ENCODE results near the gene ST6GALNAC5. TPM values are rescaled to one million over a fixed set of nuclear protein-coding genes. Genes with fewer than 3 reads are reported as not detected.
A peak's percentile ranks its signal among the peaks of the same experiment; 100 is the strongest.

The ST6GALNAC5 gene
- total RNA-seq, 1 donor from 2014 or later = 23.1 TPM

DNA sequence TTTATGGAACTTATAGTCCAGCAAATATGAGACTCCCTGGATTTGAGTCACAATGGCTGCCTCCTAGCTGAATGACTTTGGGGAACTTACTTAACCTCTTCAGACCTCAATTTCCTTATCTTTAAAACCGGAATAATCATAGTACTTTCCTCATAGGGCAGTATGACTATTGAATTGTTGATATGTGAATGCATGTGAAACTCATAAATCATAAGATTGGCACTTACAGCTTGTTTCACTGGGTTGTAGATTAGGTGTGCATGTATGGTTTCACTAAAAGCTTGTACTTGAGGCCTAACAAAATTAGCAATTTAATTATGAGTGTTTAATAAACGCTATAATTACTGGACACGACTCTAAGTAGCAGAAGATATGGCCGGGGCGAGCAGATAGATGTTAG is 72.5 kb downstream of the ST6GALNAC5 start:
- no peak overlapping the region for H3K4me3 ChIP-seq
- no peak for DNase-seq
- H3K27ac ChIP-seq = no peak overlapping the region
- TF ChIP-seq, protein P1, sequence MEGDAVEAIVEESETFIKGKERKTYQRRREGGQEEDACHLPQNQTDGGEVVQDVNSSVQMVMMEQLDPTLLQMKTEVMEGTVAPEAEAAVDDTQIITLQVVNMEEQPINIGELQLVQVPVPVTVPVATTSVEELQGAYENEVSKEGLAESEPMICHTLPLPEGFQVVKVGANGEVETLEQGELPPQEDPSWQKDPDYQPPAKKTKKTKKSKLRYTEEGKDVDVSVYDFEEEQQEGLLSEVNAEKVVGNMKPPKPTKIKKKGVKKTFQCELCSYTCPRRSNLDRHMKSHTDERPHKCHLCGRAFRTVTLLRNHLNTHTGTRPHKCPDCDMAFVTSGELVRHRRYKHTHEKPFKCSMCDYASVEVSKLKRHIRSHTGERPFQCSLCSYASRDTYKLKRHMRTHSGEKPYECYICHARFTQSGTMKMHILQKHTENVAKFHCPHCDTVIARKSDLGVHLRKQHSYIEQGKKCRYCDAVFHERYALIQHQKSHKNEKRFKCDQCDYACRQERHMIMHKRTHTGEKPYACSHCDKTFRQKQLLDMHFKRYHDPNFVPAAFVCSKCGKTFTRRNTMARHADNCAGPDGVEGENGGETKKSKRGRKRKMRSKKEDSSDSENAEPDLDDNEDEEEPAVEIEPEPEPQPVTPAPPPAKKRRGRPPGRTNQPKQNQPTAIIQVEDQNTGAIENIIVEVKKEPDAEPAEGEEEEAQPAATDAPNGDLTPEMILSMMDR (IDR thresholded peaks at IDR 0.05) = no peak
- H3K36me3 ChIP-seq = no peaks in the 10 kb centered on the region
- H3K9me3 ChIP-seq = no peaks in the 10 kb centered on the region
- H3K4me1 ChIP-seq = no peaks in the 10 kb centered on the region
- no peaks in the 10 kb centered on the region for H3K27me3 ChIP-seq
- ATAC-seq = no peak
- intact Hi-C loops (cut with DNase I) = no loop called here

DNA sequence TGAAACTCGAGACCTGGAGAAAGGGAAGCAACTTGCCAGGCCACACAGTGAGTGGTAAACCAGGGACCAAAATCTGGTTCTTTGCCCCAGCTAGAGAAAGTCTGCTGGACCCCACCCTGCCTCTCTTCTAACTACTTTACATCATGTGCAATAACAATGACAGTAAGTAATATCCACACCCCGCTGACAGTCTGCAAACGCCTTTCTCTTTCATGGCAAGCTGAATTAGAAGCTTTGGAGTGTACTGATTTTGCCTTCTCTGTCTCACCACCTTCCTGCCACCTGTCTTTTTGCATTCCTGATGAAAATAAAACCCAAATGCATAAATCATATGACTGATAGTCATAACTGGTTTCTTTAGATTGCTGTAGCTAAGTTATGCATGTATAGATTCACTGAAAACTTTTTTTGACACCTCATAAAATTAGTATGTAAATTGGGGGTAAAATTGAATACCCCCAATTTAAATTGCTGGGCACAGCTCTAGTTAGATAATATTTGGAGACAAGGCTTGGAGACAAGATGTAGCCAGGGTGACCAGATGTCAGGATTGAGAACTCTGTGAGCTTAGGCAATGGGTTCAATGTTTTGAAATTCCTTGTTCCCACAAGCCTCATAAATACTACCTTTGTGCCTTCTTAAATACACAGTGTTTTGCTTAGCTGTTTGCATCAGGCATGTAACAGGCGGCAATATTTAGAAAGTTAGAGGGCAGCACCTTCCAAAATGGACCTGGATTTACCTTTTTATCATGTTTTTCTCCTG is 73.5 kb downstream of the ST6GALNAC5 start:
- Histone ChIP-seq H3K27me3 (no peaks in the 10 kb centered on the region), H3K9me3 (no peaks in the 10 kb centered on the region), H3K27ac (no peak overlapping the region), H3K4me1 (no peaks in the 10 kb centered on the region), H3K4me3 (no peak overlapping the region), H3K36me3 (no peaks in the 10 kb centered on the region)
- no peak for ATAC-seq
- TF ChIP-seq, protein P1 (IDR thresholded peaks at IDR 0.05) = no peak
- intact Hi-C loops (cut with DNase I) = no loop called here
- no peak for DNase-seq

DNA sequence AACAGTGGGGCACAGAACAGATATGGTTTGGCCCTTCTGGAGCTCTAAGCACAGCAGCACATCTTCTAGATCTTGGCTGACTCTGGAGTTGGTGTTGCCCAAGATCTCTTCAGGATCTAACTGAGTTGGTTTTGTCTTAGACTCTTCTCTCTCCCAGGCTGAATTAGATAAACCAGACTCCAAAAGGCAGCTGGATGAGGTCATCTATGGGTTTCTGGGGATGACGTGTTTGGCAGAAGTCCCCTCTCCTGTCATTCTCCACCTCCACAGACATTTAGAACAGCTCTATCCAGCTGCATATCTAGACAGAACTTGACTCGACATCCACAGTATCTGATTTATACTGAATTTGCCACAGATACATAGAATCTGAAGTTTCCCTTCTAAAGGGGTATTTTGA is 75.3 kb downstream of the ST6GALNAC5 start:
- no peak overlapping the region for H3K27ac ChIP-seq
- H3K4me1 ChIP-seq = no peaks in the 10 kb centered on the region
- intact Hi-C loops (cut with DNase I) = no loop called here
- TF ChIP-seq, protein P1 (IDR thresholded peaks at IDR 0.05) = no peak
- H3K27me3 ChIP-seq = no peaks in the 10 kb centered on the region
- no peak for DNase-seq
- no peaks in the 10 kb centered on the region for H3K9me3 ChIP-seq
- no peak overlapping the region for H3K4me3 ChIP-seq
- H3K36me3 ChIP-seq = no peaks in the 10 kb centered on the region
- ATAC-seq = no peak

DNA sequence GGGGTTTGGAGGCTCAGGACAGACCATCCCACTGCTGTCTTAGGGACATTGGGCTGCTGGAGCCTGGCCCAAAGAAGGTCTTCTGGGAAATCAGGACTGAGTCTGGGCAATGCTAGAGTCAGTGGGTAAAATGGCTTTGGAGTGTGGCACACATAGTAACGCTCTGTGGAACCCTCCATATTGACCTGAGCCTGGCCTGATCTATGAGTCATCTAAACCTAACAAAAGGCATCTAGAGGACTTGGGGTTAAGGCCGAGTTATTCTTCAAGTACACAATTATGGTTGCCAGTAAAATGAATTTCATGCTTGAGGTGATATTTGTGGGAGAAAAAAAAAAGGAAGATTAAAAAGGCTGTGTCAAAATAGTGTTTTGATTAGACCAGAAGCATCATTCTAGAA is 77.7 kb downstream of the ST6GALNAC5 start:
- Histone ChIP-seq H3K27ac (no peak overlapping the region), H3K9me3 (no peaks in the 10 kb centered on the region), H3K36me3 (no peaks in the 10 kb centered on the region), H3K27me3 (no peaks in the 10 kb centered on the region), H3K4me3 (no peak overlapping the region), H3K4me1 (no peaks in the 10 kb centered on the region)
- peak; percentile 51 for ATAC-seq
- TF ChIP-seq, protein P1 (IDR thresholded peaks at IDR 0.05) = no peak
- no peak for DNase-seq
- intact Hi-C loops (cut with DNase I) = no loop called here

DNA sequence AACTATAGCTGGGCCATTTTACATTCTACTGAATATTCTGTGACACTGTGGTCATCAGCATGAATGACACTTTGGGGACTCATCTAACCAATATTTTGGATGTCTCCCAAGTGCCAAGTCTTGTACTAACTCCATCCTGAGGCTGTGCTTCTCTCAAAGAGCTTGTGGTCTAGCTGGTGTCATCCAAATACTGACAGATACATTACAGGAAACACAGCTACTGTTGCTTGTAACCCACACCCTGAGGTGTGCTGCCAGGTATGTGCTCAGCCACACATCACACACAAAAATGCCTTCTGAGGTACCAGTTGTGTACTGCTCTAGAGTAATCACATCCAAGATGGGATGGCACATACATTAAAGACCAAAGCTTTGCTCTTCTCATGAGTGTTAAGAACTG is 81.6 kb downstream of the ST6GALNAC5 start:
- Histone ChIP-seq H3K27me3 (no peaks in the 10 kb centered on the region), H3K9me3 (no peaks in the 10 kb centered on the region), H3K4me3 (no peak overlapping the region), H3K4me1 (no peaks in the 10 kb centered on the region), H3K36me3 (no peaks in the 10 kb centered on the region), H3K27ac (no peak overlapping the region)
- DNase-seq (no peak), ATAC-seq (no peak)
- TF ChIP-seq, protein P1 (IDR thresholded peaks at IDR 0.05) = no peak
- intact Hi-C loops (cut with DNase I) = no loop called here
